Frontal cortex (tissue), 4 donors: Measurements from ENCODE around the gene REPS2. TPM values are rescaled to one million over a fixed set of nuclear protein-coding genes. Genes with fewer than 3 reads are reported as not detected.
"Not testable (repeated sequence)": the region's sequence is repeated elsewhere in the genome, so short reads cannot be mapped to it uniquely, and the experiment has no call there.

Source experiments
- DNase-seq, 2 donors: peaks; one replicate each; pipeline ENCODE4 v3.0.0; 2012; ENCODE audit warnings: low spot score in 2 of 2
- FAIRE-seq: peaks from 2 replicates; lab custom pipeline; 2012; peaks lifted over from hg19 to GRCh38; lab: Jason Lieb, UNC
- total RNA-seq: library from RNA; depleted of rRNA; stranded (reverse); fragments of >200 nt; gene quantifications from one replicate; pipeline ENCODE4 v1.2.3, GENCODE V29; 2014
- donor health status: control.
- donor health status: control.
- donor health status: control.

Gene REPS2
- total RNA-seq, 1 donor from 2014 or later, result 31.4 TPM

DNA sequence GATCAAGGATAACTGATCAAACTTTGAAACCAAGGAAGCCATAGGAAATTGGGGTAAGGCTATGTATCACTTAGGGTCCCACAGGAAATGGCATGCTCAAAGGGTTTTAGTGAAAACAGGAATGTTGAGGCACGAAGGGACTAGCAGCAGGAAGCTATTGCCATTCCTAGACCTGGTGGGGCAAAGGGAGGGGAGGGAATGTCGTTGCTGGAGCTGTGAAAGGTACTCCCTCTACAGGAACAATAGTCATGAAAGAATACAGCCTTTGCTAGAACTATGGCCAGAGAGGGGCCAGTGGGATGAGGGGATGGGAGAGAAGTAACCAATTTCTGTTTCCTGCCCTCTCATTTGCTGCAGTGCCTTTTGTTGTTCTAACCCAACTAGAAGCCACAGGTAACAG, 11.9 kb downstream of the REPS2 start:
- FAIRE-seq, result no peak
- no peak for DNase-seq

DNA sequence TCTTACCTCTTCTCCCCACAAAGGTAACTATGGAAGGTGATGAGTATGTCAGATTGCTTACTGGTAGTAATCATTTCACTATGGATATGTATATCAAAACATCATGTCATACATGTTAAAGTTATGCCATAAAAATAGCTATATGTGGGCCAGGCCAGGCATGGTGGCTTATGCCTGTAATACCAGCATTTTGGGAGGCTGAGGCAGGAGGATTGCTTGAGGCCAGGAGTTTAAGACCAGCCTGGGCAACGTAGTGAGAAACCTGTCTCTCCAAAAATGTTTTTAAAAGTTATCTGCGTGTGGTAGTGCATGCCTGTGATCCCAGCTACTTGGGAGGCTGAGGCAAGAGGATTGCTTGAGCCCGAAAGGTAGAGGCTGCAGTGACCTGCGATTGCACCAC, 16.2 kb downstream of the REPS2 start:
- not testable (repeated sequence) for FAIRE-seq, DNase-seq

DNA sequence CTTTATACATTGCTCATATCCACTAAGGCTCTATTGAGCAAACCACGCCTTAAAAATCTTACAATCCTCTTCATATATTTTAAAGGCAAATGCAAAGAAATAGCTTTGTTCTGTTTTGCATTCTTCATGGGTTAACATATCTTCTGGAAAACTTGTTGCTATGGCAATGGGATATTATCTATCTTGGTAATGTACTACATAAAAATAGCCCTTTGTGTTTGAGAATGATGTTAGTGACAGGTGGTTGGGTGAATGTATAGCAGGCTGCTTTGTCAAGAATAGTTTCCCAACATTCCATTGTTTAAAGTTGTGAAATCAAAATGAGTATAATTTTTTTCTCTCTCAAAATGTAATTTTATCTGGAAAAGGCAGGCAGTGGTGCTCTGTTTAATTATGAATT, 16.8 kb downstream of the REPS2 start:
- FAIRE-seq (no peak), DNase-seq (no peak)

DNA sequence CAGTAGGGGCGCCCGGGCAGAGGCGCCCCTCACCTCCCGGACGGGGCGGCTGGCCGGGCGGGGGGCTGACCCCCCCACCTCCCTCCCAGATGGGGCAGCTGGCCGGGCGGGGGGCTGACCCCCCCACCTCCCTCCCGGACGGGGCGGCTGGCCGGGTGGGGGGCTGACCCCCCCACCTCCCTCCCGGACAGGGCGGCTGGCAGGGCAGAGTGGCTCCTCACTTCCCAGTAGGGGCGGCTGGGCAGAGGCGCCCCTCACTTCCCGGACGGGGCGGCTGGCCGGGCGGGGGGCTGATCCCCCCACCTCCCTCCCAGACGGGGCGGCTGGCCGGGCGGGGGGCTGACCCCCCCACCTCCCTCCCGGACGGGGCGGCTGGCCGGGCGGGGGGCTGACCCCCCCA, 18.5 kb downstream of the REPS2 start:
- not testable (repeated sequence) for DNase-seq, FAIRE-seq

- FAIRE-seq (no peak), DNase-seq (no peak)
Measured at GRCh38 chrX:16966752-16967448, 20.4 kb downstream of the REPS2 start.

GRCh38 chrX:16968753-16969152, 22.3 kb downstream of the REPS2 start:
- FAIRE-seq, DNase-seq: not testable (repeated sequence)

DNA sequence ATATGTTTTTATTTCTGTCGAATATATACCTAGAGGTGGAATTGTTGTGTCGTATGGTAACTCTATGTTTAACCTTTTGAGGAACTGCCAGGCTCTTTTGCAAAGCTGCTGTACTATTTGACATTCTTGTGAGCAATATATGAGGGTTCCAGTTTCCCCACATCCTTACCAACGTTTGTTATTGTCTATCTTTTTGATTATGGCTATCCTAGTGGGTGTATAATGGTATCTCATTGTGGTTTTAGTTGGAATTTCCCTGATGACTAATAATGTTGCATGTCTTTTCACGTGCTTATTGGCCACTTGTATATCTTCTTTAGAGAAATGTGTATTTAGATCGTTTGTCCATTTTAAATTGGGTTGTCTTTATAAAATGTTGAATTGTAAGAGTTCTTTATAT, 24.5 kb downstream of the REPS2 start:
- FAIRE-seq, result no peak
- DNase-seq, result no peak

- no peak for FAIRE-seq
- DNase-seq, result no peak
Measured at GRCh38 chrX:16971694-16972093, 25.2 kb downstream of the REPS2 start.

DNA sequence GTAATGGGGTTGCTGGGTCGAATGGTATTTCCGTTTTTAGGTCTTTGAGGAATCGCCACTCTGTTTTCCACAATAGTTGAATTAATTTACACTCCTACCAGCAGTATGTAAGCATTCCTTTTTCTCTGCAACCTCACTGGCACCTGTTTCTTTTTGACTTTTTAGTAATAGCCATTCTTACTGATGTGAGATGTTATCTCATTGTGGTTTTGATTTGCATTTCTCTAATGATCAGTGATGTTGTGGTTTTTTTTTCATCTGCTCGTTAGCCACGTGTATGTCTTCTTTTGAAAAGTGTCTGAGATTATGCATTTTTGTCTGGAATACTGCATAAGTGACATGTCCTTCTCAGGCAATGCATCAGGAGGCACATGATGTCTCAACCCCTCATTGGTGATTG, 28.8 kb downstream of the REPS2 start:
- DNase-seq (no peak), FAIRE-seq (no peak)

- DNase-seq (no peak), FAIRE-seq (no peak)
Measured at GRCh38 chrX:16977771-16978170, 31.3 kb downstream of the REPS2 start.

DNA sequence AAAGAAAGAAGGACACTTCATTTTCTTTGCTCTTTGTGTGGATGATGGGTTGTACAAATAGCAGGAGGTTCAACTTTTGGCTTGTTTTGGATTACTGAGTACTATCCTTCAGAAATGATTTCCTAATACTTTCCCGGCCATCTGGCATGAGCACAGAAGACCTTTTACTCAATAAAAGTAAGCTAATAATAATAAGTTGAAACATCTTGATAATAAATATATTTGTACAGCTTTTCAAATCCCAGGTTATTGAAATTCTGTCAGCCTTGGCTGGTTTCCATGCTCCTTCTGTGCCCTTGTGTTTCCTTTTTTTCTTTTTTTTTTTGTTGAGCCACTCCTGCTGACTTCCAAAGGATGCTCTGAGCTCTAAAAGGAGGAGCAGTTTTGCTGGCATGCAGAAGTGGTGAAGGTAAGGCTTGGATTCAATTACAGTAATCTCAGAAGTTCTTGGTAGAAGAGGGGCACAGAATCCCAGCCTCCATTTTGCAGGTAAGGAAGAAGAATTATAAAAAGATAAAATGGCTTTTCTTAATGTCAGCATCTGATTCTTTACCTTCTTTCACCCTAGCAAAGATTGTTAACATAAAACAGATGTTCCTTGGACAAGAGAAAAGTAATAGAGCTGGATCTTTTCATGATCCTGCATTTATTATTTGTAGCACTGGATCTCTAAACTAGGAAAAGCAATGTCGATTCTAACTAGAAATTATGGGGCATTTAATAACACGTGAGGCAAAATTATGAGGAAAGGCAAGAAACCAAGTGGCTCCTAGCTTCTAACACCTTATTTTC, 31.9 kb downstream of the REPS2 start:
- DNase-seq (no peak), FAIRE-seq (no peak)

DNA sequence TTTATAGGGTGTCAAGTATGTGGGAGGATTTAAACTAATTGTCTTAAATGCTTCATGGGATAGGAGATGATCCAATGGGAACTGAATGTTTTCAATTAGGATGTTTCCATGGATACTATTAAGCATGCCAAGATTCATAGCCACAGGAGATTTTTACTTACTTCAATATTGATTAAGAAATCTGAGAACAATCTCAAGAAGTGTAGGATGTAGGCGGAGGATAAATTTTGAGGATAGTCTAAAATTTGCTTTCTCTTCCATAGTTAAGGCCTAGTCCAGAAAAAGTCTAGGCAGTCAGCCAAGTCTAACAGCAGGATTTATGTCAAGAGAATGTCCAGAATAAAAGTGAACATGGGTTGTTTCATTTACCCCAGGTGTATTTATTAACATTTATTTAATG, 32.8 kb downstream of the REPS2 start:
- DNase-seq (no peak), FAIRE-seq (no peak)

- DNase-seq (no peak), FAIRE-seq (no peak)
Measured at GRCh38 chrX:16981209-16981608, 34.8 kb downstream of the REPS2 start.

GRCh38 chrX:16981980-16982379, 35.5 kb downstream of the REPS2 start:
- no peak for FAIRE-seq

GRCh38 chrX:16983051-16983450, 36.6 kb downstream of the REPS2 start:
- FAIRE-seq, result no peak
- DNase-seq, result no peak

More at GRCh38 chrX:16981980-16982379, 35.5 kb downstream of the REPS2 start:
- DNase-seq, result no peak

- DNase-seq, result no peak
- no peak for FAIRE-seq
Measured at GRCh38 chrX:16985286-16985685, 38.8 kb downstream of the REPS2 start.

DNA sequence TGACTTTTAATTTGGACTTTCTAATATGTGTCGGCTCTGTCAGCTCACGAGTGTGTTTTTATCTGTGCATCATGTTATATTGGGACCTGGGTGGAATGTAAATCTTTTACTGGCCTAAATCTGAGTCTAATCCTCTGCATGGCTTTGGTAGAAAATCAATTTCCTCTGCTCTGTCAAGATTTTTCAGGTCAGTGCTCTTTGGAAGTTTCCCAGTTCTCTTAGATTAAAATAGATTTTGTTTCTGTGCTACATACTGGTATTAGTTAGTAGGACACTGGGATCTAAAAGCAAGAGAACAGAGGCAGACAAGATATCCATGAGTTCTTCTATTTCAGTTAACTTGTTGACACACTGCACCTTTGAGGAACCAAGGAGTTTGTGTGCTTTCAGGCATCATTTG, 39.7 kb downstream of the REPS2 start:
- FAIRE-seq, result no peak
- DNase-seq, result no peak

GRCh38 chrX:16989750-16990149, 43.3 kb downstream of the REPS2 start:
- DNase-seq, result no peak
- FAIRE-seq, result no peak

DNA sequence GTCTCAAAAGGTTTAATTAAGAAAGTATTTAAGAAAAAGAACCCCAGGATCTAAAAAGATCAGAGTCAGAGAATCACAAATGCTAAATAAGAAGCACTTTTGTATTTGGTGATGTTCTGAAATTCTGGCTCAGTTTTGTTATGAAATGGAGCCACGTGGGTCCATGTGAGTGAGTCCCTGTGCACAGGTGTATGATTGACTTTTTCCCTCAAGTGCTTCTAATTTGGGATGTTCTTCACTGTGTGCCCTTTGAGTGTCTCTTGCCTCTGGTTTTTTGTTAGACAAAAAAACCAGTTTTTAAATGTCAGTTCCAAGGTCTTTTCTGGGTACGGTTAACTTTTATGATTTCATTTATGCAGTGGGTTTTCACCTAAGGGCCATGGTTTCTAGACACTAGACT, 44.4 kb downstream of the REPS2 start:
- FAIRE-seq, result no peak
- no peak for DNase-seq

DNA sequence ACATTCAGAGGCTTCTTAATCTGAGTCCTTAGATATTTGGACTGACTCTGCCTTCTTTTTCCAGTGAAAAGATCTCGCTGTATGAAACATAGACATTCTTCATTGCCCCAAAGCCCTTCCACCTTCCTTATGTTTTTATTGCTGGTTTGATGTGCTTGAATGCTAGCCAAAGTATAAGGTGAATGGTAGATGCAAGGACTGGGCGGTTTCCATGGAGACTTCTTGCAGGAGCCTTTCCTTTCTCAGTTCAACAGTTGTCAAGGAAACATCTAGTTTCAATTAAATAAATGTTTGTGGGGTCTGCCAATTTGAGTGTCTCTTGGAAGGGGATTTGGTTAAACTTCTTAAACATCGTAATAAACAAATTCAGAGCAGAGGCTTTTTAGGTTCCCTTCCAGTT, 46.0 kb downstream of the REPS2 start:
- no peak for FAIRE-seq
- no peak for DNase-seq

DNA sequence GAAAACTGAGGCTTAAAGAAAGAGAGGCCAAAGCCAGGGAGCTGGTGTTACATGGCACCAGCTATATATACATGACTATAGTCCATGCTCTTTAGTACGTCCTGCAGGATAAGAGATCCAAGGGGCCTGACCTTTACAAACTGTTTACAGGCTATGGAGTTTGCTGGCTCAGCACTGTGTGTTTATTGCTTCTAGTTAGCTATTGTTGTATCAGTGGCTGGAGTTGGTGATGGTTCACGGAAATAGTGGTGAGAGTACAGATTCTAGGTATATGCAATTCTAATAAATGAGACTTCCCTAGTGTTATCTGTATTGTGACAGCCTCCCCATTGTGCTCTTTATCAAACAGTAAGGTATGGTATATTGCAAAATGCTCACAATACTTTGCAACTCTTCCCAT, 46.5 kb downstream of the REPS2 start:
- no peak for DNase-seq
- no peak for FAIRE-seq
